ENCODE measurements around the gene ZFAND2A.
"Not testable (repeated sequence)": the region's sequence is repeated elsewhere in the genome, so short reads cannot be mapped to it uniquely, and the experiment has no call there.

The ZFAND2A gene

DNA sequence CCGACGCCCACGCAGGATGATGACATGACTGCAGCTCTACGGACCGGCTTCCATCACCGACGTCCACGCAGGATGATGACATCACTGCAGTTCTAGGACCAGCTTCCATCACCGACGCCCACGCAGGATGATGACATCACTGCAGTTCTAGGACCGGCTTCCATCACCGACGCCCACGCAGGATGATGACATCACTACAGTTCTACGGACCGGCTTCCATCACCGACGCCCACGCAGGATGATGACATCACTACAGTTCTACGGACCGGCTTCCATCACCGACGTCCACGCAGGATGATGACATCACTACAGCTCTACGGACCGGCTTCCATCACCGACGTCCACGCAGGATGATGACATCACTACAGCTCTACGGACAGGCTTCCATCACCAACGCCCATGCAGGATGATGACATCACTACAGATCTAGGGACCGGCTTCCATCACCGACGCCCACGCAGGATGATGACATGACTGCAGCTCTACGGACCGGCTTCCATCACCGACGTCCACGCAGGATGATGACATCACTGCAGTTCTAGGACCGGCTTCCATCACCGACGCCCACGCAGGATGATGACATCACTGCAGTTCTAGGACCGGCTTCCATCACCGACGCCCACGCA lies 43.5 kb downstream of the ZFAND2A start:
- H3K36me3 ChIP-seq (ENCODE audit: insufficient read depth, low read length); H3K4me3 ChIP-seq (ENCODE audit: low read depth in 1 of 2, low read length in 2 of 2); H3K9ac ChIP-seq (ENCODE audit: low read length); H3K27me3 ChIP-seq (ENCODE audit: control insufficient read depth in 1 of 2, insufficient read depth in 2 of 2, low read length in 2 of 2); H3K9me3 ChIP-seq (ENCODE audit: low read length); H3K27ac ChIP-seq (ENCODE audit: low read depth, low read length); H3K4me1 ChIP-seq (ENCODE audit: insufficient read depth, low read length): not testable (repeated sequence)

GRCh38 chr7:1115171-1116045 lies 44.6 kb downstream of the ZFAND2A start:
- H3K9ac ChIP-seq (ENCODE audit: low read length); H3K4me1 ChIP-seq (ENCODE audit: insufficient read depth, low read length); H3K9me3 ChIP-seq (ENCODE audit: low read length); H3K36me3 ChIP-seq (ENCODE audit: insufficient read depth, low read length); H3K4me3 ChIP-seq (ENCODE audit: low read depth in 1 of 2, low read length in 2 of 2); H3K27me3 ChIP-seq (ENCODE audit: control insufficient read depth in 1 of 2, insufficient read depth in 2 of 2, low read length in 2 of 2); H3K27ac ChIP-seq (ENCODE audit: low read depth, low read length): not testable (repeated sequence)

DNA sequence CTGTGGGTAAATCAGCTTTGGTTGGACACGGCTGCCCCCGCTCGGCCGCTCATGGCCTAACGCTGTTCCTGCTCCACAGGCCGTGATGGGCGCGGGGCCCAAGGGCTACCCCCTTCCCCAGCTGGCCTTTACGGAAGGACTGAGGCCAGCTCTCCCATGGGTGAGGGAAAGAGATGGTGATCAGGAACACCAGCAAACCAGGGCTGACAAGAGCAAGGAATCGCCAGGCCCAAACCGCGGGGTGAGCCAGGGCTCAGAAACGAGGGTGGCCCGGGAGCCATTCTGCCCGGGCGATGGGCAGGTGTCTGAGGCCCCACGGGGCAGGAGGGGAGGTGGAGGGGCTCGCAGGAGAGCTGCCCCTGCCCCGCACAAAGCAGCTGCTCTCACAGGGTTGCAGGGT lies 45.5 kb downstream of the ZFAND2A start:
- no peaks in the 10 kb centered on the region for H3K27me3 ChIP-seq (ENCODE audit: control insufficient read depth in 1 of 2, insufficient read depth in 2 of 2, low read length in 2 of 2)
- no peaks in the 10 kb centered on the region for H3K4me1 ChIP-seq (ENCODE audit: insufficient read depth, low read length)
- no peaks in the 10 kb centered on the region for H3K9me3 ChIP-seq (ENCODE audit: low read length)
- H3K27ac ChIP-seq (ENCODE audit: low read depth, low read length): no peak overlapping the region
- H3K9ac ChIP-seq (ENCODE audit: low read length): no peak overlapping the region
- no peaks in the 10 kb centered on the region for H3K36me3 ChIP-seq (ENCODE audit: insufficient read depth, low read length)
- no peak overlapping the region for H3K4me3 ChIP-seq (ENCODE audit: low read depth in 1 of 2, low read length in 2 of 2)

- Histone ChIP-seq H3K4me3 (ENCODE audit: low read depth in 1 of 2, low read length in 2 of 2) (no peak overlapping the region), H3K36me3 (ENCODE audit: insufficient read depth, low read length) (no peaks in the 10 kb centered on the region), H3K27me3 (ENCODE audit: control insufficient read depth in 1 of 2, insufficient read depth in 2 of 2, low read length in 2 of 2) (no peaks in the 10 kb centered on the region), H3K4me1 (ENCODE audit: insufficient read depth, low read length) (no peaks in the 10 kb centered on the region), H3K9ac (ENCODE audit: low read length) (no peak overlapping the region), H3K27ac (ENCODE audit: low read depth, low read length) (no peak overlapping the region), H3K9me3 (ENCODE audit: low read length) (no peaks in the 10 kb centered on the region)
These were observed 45.9 kb downstream of the ZFAND2A start for GRCh38 chr7:1114088-1114487.

DNA sequence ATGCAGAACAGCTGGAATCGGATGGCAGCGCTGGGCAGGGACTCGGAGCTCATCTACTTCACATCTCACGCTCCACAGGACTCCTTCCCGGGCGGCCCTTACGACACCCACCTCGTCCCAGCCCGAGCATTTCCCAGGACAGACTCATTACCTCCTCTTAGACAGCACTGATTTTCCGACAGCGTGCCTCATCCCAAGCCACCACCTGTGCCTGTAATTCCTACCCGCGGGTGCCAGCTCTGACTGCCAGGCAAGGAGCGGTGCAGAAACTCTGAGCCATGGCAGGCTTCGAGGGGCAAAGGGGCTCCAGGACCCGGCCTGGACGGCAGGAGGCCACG lies 46.5 kb downstream of the ZFAND2A start:
- Histone ChIP-seq H3K9ac (ENCODE audit: low read length) (no peak overlapping the region), H3K4me1 (ENCODE audit: insufficient read depth, low read length) (no peaks in the 10 kb centered on the region), H3K4me3 (ENCODE audit: low read depth in 1 of 2, low read length in 2 of 2) (no peak overlapping the region), H3K36me3 (ENCODE audit: insufficient read depth, low read length) (no peaks in the 10 kb centered on the region), H3K9me3 (ENCODE audit: low read length) (no peaks in the 10 kb centered on the region), H3K27ac (ENCODE audit: low read depth, low read length) (no peak overlapping the region), H3K27me3 (ENCODE audit: control insufficient read depth in 1 of 2, insufficient read depth in 2 of 2, low read length in 2 of 2) (no peaks in the 10 kb centered on the region)

- Histone ChIP-seq H3K36me3 (ENCODE audit: insufficient read depth, low read length) (no peaks in the 10 kb centered on the region), H3K27ac (ENCODE audit: low read depth, low read length) (no peak overlapping the region), H3K9me3 (ENCODE audit: low read length) (no peaks in the 10 kb centered on the region), H3K27me3 (ENCODE audit: control insufficient read depth in 1 of 2, insufficient read depth in 2 of 2, low read length in 2 of 2) (no peaks in the 10 kb centered on the region), H3K9ac (ENCODE audit: low read length) (no peak overlapping the region), H3K4me3 (ENCODE audit: low read depth in 1 of 2, low read length in 2 of 2) (no peak overlapping the region), H3K4me1 (ENCODE audit: insufficient read depth, low read length) (no peaks in the 10 kb centered on the region)
These were observed 47.1 kb downstream of the ZFAND2A start for GRCh38 chr7:1112625-1113547.

DNA sequence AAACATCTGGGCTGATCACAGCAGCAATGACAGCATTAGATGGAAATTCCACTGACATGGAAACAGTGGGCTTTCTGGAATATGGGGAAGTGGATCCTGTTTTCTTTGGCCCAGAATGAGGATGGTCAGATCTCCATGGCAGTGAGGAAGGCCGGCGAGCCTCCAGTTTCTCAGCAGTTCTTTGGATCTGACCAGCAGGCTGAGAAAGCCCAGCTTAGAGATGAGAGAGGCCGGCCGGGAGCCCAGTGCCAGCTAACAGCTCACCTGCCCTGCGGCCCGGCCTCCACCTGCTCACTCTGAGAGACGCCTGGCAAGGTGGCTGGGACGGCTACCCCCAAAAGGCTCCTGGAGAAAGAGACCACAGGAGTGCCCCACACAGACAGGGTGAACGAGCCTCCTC lies 47.9 kb downstream of the ZFAND2A start:
- H3K4me3 ChIP-seq (ENCODE audit: low read depth in 1 of 2, low read length in 2 of 2): no peak overlapping the region
- no peaks in the 10 kb centered on the region for H3K27me3 ChIP-seq (ENCODE audit: control insufficient read depth in 1 of 2, insufficient read depth in 2 of 2, low read length in 2 of 2)
- H3K4me1 ChIP-seq (ENCODE audit: insufficient read depth, low read length): no peaks in the 10 kb centered on the region

DNA sequence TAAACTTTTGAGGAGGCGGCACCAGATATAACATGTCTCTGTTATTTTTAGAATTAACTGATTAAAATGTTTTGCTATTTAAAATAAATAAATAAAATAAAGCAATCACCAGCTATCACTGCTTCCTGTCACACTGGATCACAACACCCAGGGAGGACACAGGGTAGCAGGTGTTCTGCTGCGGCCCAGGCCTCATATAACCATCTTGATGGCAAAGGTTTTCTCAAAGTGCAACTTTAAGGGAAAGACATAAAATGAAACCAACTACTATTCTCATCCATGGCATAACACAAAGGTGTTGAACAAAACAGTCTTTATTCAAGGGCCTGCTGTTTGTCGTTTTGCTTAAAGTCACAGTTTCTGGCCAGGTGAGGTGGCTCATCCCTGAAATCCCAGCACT lies 48.8 kb downstream of the ZFAND2A start:
- H3K4me1 ChIP-seq (ENCODE audit: insufficient read depth, low read length): no peaks in the 10 kb centered on the region
- H3K4me3 ChIP-seq (ENCODE audit: low read depth in 1 of 2, low read length in 2 of 2): no peak overlapping the region
- no peaks in the 10 kb centered on the region for H3K9me3 ChIP-seq (ENCODE audit: low read length)
- no peak overlapping the region for H3K9ac ChIP-seq (ENCODE audit: low read length)
- H3K36me3 ChIP-seq (ENCODE audit: insufficient read depth, low read length): no peaks in the 10 kb centered on the region
- no peak overlapping the region for H3K27ac ChIP-seq (ENCODE audit: low read depth, low read length)
- H3K27me3 ChIP-seq (ENCODE audit: control insufficient read depth in 1 of 2, insufficient read depth in 2 of 2, low read length in 2 of 2): no peaks in the 10 kb centered on the region

More for the DNA sequence above, 47.9 kb downstream of the ZFAND2A start:
- Histone ChIP-seq H3K36me3 (ENCODE audit: insufficient read depth, low read length) (no peaks in the 10 kb centered on the region), H3K9me3 (ENCODE audit: low read length) (no peaks in the 10 kb centered on the region), H3K9ac (ENCODE audit: low read length) (no peak overlapping the region), H3K27ac (ENCODE audit: low read depth, low read length) (no peak overlapping the region)

DNA sequence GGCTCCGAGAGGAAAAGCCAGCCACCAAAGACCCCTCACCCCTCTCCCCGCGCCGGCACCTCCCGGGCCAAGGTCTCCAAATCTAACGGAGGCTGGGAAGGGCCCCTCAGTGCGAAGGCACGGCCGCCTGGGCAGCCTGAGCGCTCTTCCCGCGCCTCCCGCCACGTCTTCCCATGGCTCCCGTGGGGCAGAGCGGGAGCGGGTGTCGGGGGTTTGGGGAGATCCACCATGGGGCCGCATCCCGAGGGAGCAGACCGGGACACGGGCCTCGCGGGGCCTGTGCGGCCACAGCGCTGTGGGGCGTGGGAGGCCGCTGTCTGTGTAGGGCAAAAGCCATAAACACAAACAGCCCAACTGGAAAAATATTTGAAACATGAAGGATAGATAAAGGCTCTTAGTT lies 49.6 kb downstream of the ZFAND2A start:
- Histone ChIP-seq H3K36me3 (ENCODE audit: insufficient read depth, low read length) (no peaks in the 10 kb centered on the region), H3K9me3 (ENCODE audit: low read length) (no peaks in the 10 kb centered on the region), H3K27ac (ENCODE audit: low read depth, low read length) (no peak overlapping the region), H3K4me1 (ENCODE audit: insufficient read depth, low read length) (no peaks in the 10 kb centered on the region), H3K4me3 (ENCODE audit: low read depth in 1 of 2, low read length in 2 of 2) (no peak overlapping the region), H3K9ac (ENCODE audit: low read length) (no peak overlapping the region), H3K27me3 (ENCODE audit: control insufficient read depth in 1 of 2, insufficient read depth in 2 of 2, low read length in 2 of 2) (no peaks in the 10 kb centered on the region)

GRCh38 chr7:1109581-1110310 lies 50.2 kb downstream of the ZFAND2A start:
- no peaks in the 10 kb centered on the region for H3K9me3 ChIP-seq (ENCODE audit: low read length)
- H3K27ac ChIP-seq (ENCODE audit: low read depth, low read length): no peak overlapping the region
- no peaks in the 10 kb centered on the region for H3K4me1 ChIP-seq (ENCODE audit: insufficient read depth, low read length)
- no peak overlapping the region for H3K4me3 ChIP-seq (ENCODE audit: low read depth in 1 of 2, low read length in 2 of 2)
- no peaks in the 10 kb centered on the region for H3K36me3 ChIP-seq (ENCODE audit: insufficient read depth, low read length)
- H3K9ac ChIP-seq (ENCODE audit: low read length): no peak overlapping the region
- H3K27me3 ChIP-seq (ENCODE audit: control insufficient read depth in 1 of 2, insufficient read depth in 2 of 2, low read length in 2 of 2): no peaks in the 10 kb centered on the region

All from muscle layer of colon (tissue), 2 donors.